Fibroblast of skin of left quadriceps (primary cell): Measurements from ENCODE around the gene KRT23.
A peak's percentile ranks its signal among the peaks of the same experiment; 100 is the strongest.

Experiments used
- DNase-seq, 2 experiments: peaks; one replicate each; pipeline ENCODE4 v3.0.0-alpha.2; 2013; ENCODE audit warnings: low read depth in 2 of 2

Gene KRT23

DNA sequence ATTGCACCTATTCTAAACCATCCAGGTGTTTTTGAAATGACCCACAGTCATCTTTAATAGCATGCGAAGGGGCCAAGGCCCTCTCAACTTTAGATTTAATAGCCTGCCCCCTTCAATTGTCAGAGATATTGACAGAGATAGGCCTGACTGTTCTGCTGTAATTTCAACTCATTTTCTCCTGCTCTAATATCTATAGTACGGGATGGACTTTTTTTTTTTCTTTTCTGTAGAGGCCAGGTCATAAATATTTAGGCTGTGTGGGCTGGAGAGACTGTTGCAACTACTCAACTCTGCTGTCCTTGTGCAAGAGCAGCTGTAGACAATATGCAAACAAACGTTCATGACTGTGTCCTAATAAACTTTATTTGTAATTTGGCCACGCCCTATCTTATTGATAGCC is 27.7 kb downstream of the KRT23 start:
- DNase-seq, result peak; percentile 68

DNA sequence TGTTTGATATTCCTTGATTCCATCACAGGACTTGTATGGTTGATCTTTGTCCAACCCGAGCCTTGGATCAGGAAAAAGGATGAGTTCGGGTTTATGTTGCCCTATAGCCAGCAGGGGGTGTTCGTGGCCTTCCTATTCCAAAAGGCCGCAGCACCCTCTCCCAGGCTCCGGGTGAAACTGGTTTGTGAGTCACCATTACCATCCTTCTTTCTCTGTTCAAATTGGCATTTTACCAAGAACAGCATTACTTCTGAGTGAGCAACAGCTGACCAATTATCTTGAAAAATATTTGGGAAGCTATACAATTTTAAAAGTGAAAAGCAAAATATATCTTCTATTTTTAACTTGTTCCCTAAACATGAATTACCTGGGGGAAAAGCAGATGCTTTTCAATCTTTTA is 28.1 kb downstream of the KRT23 start:
- DNase-seq, result peak; percentile 96

GRCh38 chr17:40906613-40907012 is 30.8 kb downstream of the KRT23 start:
- DNase-seq, result no peak

DNA sequence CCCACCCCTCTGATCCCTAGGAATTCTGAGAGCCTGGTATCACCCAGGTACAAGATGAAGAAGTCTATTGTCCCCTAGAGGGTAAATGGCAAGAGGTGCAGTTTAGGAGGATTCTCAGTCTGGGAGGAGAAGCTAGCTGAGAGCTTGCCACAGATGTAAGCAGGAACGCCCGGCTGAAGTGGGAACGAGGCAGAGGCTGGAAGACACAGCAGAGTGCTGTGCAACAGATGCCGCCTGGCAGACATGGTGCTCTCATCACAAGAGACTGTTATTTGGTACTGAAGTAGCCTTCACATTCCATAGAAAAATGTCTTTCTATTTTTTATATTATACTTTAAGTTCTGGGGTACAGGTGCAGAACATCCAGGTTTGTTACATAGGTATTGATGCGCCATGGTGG is 32.1 kb downstream of the KRT23 start:
- DNase-seq, result no peak

- no peak for DNase-seq
Observed at GRCh38 chr17:40903129-40903847, 34.2 kb downstream of the KRT23 start.

DNA sequence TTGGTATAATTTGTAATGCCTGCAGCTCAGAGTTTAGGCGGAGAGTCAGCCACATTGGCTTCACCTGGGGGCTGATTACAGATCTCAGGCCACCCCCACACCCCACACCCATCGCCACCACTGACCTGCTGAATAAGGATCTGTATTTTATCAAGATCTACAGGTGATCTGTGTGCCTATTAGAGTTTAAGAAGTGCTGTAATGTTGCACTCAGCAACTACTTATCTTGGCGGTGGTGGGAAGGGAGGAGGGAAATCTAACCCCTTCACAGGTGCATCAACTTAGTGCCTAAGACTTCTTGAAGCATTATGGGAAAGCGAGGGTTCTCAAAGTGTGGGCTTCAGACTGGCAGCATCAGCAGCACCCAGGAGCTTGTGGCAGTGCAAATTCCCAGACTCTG is 34.9 kb downstream of the KRT23 start:
- DNase-seq, result no peak

GRCh38 chr17:40901981-40902474 is 35.4 kb downstream of the KRT23 start:
- DNase-seq, result no peak

- DNase-seq, result no peak
Observed at GRCh38 chr17:40900809-40901356, 36.6 kb downstream of the KRT23 start.

- no peak for DNase-seq
Observed at GRCh38 chr17:40896916-40897455, 40.5 kb downstream of the KRT23 start.

DNA sequence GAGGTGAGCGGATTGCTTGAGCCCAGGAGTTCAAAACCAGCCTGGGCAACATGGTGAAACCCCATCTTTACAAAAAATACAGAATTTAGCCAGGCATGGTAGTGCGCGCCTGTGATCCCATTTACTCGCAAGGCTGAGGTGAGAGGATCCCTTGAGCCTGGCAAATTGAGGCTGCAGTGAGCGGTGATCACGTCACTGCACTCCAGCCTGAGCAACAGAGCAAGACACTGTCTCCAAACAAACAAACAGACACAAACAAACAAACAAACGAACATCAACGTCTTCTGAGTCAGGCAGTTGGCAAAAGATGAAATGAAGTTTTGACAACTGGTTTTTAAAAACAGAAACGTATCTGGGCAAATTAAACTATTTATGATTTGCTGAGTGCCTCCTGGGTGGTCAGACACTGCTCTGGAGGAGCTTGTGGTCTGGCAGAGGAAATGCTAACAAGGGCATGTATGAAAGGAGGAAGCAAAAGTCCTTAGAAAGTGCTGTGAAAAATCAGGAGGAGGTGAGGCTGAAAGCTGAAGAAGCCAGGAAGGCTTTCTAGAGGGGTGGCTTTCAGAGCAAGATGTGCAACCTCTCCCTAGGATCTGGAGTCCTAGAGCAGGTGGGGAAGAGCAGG is 42.2 kb downstream of the KRT23 start:
- DNase-seq, result no peak

DNA sequence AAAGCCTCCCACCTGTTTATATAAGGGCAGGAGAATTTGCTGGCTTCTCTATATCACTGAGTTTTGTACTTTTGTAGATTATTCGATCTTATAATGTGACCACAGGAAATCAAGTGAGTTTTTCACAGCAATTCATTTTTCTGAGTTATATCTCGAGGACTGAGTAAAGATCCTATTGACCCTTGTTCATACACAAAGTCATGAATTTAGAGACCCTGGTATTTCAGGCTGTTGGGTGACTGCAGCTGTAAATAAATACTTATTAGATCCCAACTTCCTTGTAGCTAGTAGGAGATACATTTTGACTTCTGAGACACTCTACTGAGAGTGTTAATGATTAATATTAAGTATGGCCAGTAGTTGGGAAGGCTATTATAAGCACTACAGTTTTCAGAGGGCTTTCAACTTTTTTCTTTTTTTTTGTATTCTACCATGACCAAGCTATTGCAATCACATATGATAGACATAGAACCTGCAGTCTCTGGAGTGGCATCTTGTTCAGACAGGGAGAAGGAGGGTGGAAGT is 49.2 kb downstream of the KRT23 start:
- DNase-seq, result no peak

GRCh38 chr17:40886090-40886489 is 51.4 kb downstream of the KRT23 start:
- DNase-seq, result no peak

DNA sequence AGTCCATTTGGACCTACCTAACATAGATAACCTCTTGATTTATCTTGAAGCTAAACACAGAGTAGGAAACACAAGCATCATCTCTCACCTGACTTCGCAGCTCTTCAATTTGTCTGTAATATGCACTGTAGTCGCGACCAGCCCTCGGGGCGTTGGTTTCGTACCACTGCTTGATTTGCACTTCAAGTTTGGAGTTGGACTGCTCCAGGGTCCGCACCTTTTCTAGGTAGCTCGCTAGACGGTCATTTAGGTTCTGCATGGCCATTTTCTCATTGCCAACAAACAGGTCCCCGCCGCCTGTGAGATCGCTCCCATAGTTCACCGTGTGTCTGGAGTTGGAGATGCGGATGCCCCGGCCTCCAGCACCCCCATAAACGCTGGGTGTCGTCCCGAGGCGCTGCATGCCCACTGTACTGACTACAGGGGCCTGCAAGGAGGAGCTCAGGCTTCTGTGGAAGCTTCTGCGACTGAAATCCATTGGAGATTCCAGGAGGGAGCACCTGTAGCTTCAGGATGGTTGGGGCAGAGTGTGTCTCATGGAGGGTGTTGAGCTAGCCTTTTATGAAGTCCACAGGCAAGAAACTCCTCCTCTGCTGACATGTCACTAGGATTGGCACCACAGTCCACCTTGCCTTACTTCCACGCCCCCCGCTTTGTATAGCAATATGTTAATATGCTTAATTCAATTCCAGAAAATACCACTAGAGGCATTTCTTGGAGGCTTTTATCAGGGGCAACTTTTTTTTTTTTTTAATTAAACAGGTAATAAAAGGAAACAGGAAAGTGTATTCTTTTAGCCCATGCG is 52.5 kb downstream of the KRT23 start, which contains the start of gene KRT20:
TSS of gene KRT20 (minus strand) at position 535 of the 805 bp plus-strand sequence. CDS start at position 478, 57 bp downstream.
- DNase-seq, result no peak

GRCh38 chr17:40883626-40884334 is 53.7 kb downstream of the KRT23 start:
- DNase-seq, result no peak

DNA sequence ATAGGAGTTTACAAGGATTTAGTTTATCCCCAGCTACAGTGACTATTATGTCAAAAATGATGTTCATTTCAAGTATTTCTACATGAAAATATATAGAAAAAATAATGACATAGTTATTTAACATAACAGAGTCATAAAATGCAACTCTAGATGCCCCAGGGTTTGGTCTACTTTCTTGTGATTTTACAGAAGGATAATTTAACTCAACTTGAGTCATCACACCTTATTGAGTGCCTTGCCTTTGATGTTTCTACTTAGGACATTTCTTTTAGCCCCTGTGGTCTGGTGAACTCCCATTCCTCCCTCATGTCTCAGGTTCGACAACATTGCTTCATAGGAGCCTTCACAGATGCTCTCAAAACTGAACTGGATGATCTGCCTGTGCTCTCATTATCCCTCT is 54.4 kb downstream of the KRT23 start:
- no peak for DNase-seq

DNA sequence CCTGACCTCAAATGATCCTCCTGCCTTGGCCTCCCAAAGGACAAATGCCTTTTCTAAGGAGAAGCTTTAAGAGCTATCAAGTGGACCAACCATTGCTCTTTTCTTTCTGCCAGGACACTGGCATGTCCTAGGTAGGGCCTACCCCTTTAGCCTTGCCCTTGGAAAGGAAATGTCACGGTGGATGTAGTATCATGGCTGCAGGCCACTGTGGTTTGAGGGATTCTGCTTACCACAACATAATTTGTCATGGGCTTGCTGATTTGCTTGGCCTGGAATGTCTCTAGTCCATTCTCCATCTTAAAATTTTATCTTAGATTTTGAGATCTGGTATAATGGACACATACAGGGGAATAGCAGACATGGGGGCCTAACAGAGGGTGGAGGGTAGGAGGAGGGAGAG is 58.4 kb downstream of the KRT23 start:
- no peak for DNase-seq

DNA sequence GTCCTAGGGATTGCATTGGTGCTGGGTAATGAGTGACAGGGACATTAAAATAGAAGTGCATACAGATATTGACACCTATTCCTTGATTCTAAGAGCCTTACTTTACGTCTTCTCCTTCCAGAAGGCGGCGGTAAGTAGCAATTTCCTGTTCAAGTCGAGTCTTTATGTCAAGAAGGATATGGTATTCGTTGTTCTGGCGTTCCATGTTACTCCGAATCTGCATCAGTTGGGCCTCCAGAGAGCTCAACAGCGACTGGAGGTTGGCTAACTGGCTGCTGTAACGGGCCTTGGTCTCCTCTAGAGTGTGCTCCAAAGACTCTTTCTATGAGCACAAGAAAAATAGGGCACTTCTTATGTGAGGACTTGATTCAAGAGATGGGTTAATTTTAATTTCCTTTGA is 59.4 kb downstream of the KRT23 start:
- no peak for DNase-seq

DNA sequence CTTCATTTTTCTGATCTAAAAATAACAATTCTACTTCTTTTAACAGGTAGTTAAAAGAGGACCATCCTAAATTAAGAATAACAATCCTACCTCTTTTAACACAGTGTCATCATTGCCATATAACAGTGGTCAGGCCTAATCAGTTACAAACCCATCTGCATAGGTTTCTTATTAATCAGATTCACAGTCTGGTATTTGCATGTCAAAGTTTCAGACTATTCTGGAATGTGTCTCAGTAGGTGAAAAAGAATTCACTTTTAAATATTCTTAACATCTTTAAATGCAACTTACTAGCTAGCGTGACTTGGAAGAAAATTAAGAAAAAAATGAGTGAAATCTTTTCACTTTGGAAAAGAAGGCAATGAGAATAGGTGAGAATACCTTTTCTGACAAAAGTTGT is 63.6 kb downstream of the KRT23 start:
- no peak for DNase-seq

GRCh38 chr17:40873255-40873654 is 64.2 kb downstream of the KRT23 start:
- no peak for DNase-seq
